ENCODE data around the gene SULT1A2.

DNA sequence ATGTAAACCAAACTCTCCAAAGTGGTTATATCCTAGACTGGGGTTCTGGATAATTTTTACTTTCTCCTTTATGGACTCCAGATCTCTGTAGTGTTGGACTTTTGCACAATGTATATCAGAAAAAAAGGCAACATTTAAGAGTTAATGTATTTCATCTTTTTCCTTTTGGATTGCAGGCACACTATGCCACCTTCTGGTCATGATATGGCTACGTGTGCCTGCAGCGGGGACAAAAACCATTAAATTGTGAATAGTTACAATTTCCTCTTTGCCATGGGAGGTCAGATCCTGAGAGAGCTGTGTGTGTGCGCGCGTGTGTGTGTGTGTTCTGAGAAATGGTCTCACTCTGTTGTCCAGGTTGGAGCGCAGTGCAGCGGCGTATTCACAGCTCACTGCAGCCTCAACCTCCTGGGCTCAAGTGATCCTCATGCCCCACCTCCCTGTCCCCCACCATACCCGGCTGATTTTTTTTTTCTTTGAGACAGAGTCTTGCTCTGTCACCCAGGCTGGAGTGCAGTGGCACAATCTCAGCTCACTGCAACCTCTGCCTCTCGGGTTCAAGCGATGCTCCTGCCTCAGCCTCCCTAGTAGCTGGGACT lies 47.5 kb downstream of the SULT1A2 start:
- TF ChIP-seq POLR2AphosphoS5 (IDR thresholded peaks at IDR 0.05; ENCODE audit: low read depth, low read length): no peak
- TF ChIP-seq SIN3A (IDR thresholded peaks at IDR 0.05; ENCODE audit: borderline replicate concordance, insufficient read depth, low read length): no peak
- TF ChIP-seq TAF1 (IDR thresholded peaks at IDR 0.05; ENCODE audit: borderline replicate concordance, insufficient read depth, low read length): no peak
- TF ChIP-seq, protein P1, sequence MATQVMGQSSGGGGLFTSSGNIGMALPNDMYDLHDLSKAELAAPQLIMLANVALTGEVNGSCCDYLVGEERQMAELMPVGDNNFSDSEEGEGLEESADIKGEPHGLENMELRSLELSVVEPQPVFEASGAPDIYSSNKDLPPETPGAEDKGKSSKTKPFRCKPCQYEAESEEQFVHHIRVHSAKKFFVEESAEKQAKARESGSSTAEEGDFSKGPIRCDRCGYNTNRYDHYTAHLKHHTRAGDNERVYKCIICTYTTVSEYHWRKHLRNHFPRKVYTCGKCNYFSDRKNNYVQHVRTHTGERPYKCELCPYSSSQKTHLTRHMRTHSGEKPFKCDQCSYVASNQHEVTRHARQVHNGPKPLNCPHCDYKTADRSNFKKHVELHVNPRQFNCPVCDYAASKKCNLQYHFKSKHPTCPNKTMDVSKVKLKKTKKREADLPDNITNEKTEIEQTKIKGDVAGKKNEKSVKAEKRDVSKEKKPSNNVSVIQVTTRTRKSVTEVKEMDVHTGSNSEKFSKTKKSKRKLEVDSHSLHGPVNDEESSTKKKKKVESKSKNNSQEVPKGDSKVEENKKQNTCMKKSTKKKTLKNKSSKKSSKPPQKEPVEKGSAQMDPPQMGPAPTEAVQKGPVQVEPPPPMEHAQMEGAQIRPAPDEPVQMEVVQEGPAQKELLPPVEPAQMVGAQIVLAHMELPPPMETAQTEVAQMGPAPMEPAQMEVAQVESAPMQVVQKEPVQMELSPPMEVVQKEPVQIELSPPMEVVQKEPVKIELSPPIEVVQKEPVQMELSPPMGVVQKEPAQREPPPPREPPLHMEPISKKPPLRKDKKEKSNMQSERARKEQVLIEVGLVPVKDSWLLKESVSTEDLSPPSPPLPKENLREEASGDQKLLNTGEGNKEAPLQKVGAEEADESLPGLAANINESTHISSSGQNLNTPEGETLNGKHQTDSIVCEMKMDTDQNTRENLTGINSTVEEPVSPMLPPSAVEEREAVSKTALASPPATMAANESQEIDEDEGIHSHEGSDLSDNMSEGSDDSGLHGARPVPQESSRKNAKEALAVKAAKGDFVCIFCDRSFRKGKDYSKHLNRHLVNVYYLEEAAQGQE (IDR thresholded peaks at IDR 0.05; ENCODE audit: insufficient read depth in 1 of 2, low read depth in 2 of 2, low read length in 2 of 2): no peak

Measured in PFSK-1 (cell line).